ENCODE results near the gene ARL16. TPM values are rescaled to one million over a fixed set of nuclear protein-coding genes. Genes with fewer than 3 reads are reported as not detected.
A peak's percentile ranks its signal among the peaks of the same experiment; 100 is the strongest.

Gene ARL16
- total and polyA plus RNA-seq, 10 donors = 22.5 to 93.5 (median 31.9) TPM

- Histone ChIP-seq H3K4me1 (peaks cover 0 to 46% (median 12%) of the 10 kb centered on the region in 6 donors), H3K36me3 (no peaks in the 10 kb centered on the region), H3K27me3 (replicated peaks in 1 of 7) (peaks cover 0 to 73% (median 29%) of the 10 kb centered on the region in 7 donors), H3K27ac (peak overlapping the region in 2 of 8 donors; percentile 32 to 36), H3K9me3 (peaks cover 0 to 11% (median 0%) of the 10 kb centered on the region in 8 donors), H3K4me3 (peak overlapping the region in 5 of 8 donors; percentile 23 to 65 (median 37))
- TF ChIP-seq POLR2AphosphoS5 (IDR thresholded peaks at IDR 0.05) (no peak), CTCF (IDR thresholded peaks at IDR 0.05 in 8 of 11, conservative IDR thresholded peaks at IDR 0.05 in 3 of 11) (no peak), POLR2A (IDR thresholded peaks at IDR 0.05) (no peak)
- WGBS, 5 donors = 8 to 18% (median 15%) methylated on average over 23 to 27 of the region's 27 CpGs
- DNase-seq = no peak
- intact Hi-C loops (cut with DNase I; ENCODE audit: low total_unique reads) = no loop called here
Measured at GRCh38 chr17:81652906-81653771, 30.5 kb downstream of the ARL16 start.

GRCh38 chr17:81651692-81652091 is 31.9 kb downstream of the ARL16 start:
- TF ChIP-seq CTCF (IDR thresholded peaks at IDR 0.05 in 8 of 11, conservative IDR thresholded peaks at IDR 0.05 in 3 of 11) = no peak
- TF ChIP-seq POLR2AphosphoS5 (IDR thresholded peaks at IDR 0.05) = no peak
- TF ChIP-seq POLR2A (IDR thresholded peaks at IDR 0.05) = no peak
- no peak for DNase-seq
- intact Hi-C loops (cut with DNase I; ENCODE audit: low total_unique reads) = no loop called here
- Histone ChIP-seq H3K36me3 (no peaks in the 10 kb centered on the region), H3K27me3 (replicated peaks in 1 of 7) (peaks cover 0 to 86% (median 36%) of the 10 kb centered on the region in 7 donors), H3K4me1 (peaks cover 0 to 41% (median 12%) of the 10 kb centered on the region in 6 donors), H3K4me3 (no peak overlapping the region), H3K27ac (no peak overlapping the region), H3K9me3 (peaks cover 0 to 11% (median 0%) of the 10 kb centered on the region in 8 donors)
- WGBS, 5 donors = 76 to 89% (median 86%) methylated on average over 6 to 10 of the region's 10 CpGs

- TF ChIP-seq CTCF (IDR thresholded peaks at IDR 0.05 in 8 of 11, conservative IDR thresholded peaks at IDR 0.05 in 3 of 11) = no peak
- no peak for TF ChIP-seq POLR2A (IDR thresholded peaks at IDR 0.05)
- no peak for TF ChIP-seq POLR2AphosphoS5 (IDR thresholded peaks at IDR 0.05)
- 68 to 92% (median 81%) methylated on average over 8 to 9 of the region's 9 CpGs for WGBS, 5 donors
- H3K27me3 ChIP-seq (replicated peaks in 1 of 7) = peaks cover 0 to 86% (median 36%) of the 10 kb centered on the region in 7 donors
- H3K9me3 ChIP-seq = peaks cover 0 to 11% (median 0%) of the 10 kb centered on the region in 8 donors
- H3K36me3 ChIP-seq = no peaks in the 10 kb centered on the region
- intact Hi-C loops (cut with DNase I; ENCODE audit: low total_unique reads) = no loop called here
- no peak for DNase-seq
- no peak overlapping the region for H3K4me3 ChIP-seq
- no peak overlapping the region for H3K27ac ChIP-seq
- peaks cover 0 to 34% (median 12%) of the 10 kb centered on the region in 6 donors for H3K4me1 ChIP-seq
Measured at GRCh38 chr17:81650951-81651350, 32.6 kb downstream of the ARL16 start.

- DNase-seq = no peak
- TF ChIP-seq CTCF (IDR thresholded peaks at IDR 0.05 in 8 of 11, conservative IDR thresholded peaks at IDR 0.05 in 3 of 11) (no peak), POLR2AphosphoS5 (IDR thresholded peaks at IDR 0.05) (no peak), POLR2A (IDR thresholded peaks at IDR 0.05) (no peak)
- Histone ChIP-seq H3K27me3 (replicated peaks in 1 of 7) (peaks cover 0 to 67% (median 36%) of the 10 kb centered on the region in 7 donors), H3K27ac (no peak overlapping the region), H3K4me3 (no peak overlapping the region), H3K9me3 (peaks cover 0 to 11% (median 0%) of the 10 kb centered on the region in 8 donors), H3K4me1 (peaks cover 0 to 17% (median 8%) of the 10 kb centered on the region in 6 donors), H3K36me3 (no peaks in the 10 kb centered on the region)
- 56 to 69% (median 66%) methylated on average over 13 to 14 of the region's 14 CpGs for WGBS, 5 donors
- intact Hi-C loops (cut with DNase I; ENCODE audit: low total_unique reads) = no loop called here
Measured at GRCh38 chr17:81648707-81649085, 34.9 kb downstream of the ARL16 start.

All from spleen (tissue), 11 donors.